Ureter (tissue), 1 donor: Measurements from ENCODE around the gene ABCA8. TPM values are rescaled to one million over a fixed set of nuclear protein-coding genes. Genes with fewer than 3 reads are reported as not detected.

Experiments used
- DNase-seq: peaks from one replicate; pipeline ENCODE4 v3.0.0-alpha.2; 2020; ENCODE audit warnings: low spot score
- total RNA-seq: library from RNA; stranded (reverse); gene quantifications from one replicate; pipeline ENCODE4 v1.2.4, GENCODE V29; 2023
- donor health status: DM: yes; HTN: yes; CAD: no.

ABCA8 gene
- total RNA-seq, 1 donor from 2014 or later, result 32.4 TPM

DNA sequence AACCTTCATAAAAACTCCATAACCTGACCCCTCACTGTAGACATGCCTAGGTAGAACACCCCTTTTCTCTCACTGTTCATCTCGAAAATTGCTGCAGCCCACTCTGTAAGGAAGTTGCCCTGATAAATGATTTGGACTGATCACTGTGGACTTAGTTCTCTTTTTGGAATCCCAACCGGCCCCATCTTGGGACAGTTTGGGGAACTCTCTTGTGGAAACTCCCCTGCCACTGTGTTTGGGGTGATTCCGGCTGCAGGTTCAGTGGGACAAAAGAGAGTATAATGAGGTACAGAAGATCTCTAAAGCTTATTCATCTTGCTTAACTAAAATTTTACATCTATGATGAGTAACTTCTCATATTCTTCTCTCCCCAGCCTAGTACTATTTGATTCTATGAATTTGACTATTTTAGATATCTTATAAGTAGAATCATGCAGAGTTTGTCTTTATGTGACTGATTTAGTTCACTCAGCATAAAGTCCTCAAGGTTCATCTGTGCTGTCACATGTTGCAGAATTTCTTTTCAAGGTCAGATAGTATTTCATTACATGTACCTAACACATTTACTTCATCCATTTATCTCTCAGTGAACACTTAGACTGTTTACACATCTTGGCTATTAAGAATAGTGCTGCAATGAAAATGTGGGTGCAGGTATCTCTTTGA, 84.9 kb downstream of the ABCA8 start:
- no peak for DNase-seq

- no peak for DNase-seq
Observed at GRCh38 chr17:68868708-68869107, 86.5 kb downstream of the ABCA8 start.

DNA sequence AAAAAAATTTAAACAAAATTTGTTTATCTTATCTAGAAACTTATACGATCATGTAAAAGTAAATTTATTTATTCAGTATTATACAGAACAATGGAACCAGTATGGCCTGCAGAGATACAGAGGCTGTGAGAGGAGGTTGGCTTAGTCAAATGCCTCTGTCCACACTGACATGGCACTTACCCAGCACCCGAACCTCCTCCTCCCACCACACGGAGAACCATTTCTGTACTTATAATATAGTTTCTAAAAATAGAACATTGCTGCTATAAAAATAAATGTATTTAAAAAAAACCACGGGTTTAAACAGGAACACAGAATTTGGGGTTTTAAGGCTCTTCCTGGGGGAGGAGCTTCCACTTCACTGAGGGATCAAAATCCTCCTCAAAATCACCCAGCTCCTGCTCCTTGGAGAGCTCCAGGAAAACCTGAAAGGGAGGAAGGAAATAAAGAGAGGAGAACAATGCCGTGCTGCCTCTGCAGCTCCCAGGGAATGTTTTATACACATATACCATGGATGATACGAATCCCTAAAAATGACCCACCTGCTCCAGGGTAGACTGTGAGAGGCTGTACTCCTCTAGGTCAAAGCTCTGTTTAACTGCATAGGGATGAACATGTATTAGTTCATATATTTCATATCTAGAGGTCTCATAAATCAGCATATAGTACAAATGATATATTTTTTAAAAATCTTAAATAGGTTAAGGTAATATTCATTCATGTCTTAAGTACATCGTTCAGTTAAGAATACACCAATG, 87.3 kb downstream of the ABCA8 start:
- DNase-seq, result no peak

GRCh38 chr17:68865584-68865983, 89.6 kb downstream of the ABCA8 start:
- DNase-seq, result no peak

- no peak for DNase-seq
Observed at GRCh38 chr17:68863091-68863652, 92.0 kb downstream of the ABCA8 start.

DNA sequence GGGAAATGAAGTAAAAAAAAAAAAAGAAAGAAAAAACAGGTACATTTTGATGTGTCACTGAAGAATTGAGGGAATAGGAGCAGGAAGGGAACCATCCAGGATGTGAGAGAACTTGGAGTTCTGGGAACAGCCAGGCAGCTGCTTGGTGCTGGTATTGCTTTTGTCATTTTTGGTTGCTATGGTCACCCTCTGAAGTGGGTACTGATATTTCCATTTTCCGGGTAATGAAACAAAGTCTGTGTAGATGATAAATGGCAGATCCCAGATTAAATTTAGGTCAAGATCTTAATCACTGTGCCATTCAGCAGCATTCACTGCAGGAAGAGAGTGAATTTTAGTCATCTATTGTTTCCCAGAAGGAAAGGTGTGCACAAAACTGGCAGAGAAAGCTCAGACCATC, 93.6 kb downstream of the ABCA8 start:
- no peak for DNase-seq

- no peak for DNase-seq
Observed at GRCh38 chr17:68860941-68861340, 94.3 kb downstream of the ABCA8 start.

DNA sequence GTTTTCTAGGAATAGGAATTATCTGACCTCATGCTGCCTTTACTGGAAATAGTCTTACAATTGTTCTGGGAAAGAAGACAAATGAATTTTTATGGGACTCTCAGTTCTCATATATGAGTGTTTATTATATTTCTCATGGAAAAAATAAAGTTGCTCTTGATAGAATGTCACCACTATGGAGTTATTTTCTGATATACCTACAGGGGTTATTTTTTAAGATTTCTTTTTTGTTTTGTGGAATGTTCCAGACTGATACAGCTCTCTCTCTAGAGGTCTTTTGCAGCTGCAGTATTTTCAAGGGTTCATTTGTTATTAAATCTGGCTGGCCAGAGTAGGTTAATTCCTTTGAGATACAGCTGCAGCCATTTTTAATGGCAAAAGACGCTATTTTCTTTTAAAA, 100.7 kb downstream of the ABCA8 start:
- DNase-seq, result no peak

- DNase-seq, result no peak
Observed at GRCh38 chr17:68853439-68853838, 101.8 kb downstream of the ABCA8 start.

DNA sequence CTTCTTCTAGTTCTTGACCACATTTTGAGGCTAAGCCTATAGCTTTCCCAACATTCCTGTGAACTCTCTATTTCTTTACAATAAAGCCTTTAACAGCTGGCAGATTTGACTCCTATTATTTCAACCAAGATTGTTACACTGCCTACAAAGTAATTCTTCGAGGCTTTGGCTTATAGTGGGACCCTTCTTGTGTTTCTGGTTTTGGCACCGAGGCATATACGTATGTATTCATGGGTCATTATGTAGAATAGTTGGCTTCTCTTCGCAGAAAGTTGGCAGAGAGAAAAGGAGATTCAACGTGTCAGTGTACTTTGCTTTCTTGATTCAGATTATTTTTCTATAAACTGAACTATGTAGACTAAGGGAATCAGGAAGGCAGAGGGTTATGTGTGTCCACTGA, 102.2 kb downstream of the ABCA8 start:
- no peak for DNase-seq

- no peak for DNase-seq
Observed at GRCh38 chr17:68851890-68852289, 103.3 kb downstream of the ABCA8 start.

DNA sequence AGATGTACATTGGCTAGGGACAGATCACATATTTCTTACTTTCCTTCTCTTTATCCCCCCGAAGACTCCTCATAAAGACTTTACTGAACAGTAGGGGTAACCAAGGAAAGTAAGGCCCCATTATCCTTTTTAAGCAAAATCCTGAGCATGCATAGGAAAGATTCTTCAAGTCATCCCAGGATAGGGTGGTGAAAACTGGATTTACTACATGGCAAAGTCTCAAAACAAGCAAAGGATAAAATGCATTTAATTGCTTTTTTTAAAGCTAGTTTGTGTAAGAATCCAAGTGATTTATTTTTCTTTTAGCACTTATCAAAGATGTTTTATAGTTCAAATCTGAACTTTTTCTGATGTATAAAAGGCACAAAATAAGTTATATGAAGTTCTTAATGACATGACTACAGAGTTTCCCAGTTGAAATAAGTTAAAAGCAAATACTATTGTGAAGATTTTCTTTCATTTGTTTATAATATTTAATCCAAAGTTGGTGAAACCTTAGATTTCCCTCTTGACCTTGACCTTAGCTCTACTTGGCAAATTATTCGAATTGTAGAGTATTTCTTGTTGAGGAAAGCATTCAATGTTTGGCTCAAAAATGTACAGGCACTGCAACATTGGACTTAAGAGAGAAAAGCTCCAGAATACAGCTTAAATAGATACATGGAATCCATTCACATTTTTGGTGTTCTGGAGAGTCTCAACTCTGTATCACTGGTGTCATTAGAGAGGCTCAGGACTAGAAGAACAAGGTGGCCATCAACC, 104.3 kb downstream of the ABCA8 start:
- DNase-seq, result no peak

DNA sequence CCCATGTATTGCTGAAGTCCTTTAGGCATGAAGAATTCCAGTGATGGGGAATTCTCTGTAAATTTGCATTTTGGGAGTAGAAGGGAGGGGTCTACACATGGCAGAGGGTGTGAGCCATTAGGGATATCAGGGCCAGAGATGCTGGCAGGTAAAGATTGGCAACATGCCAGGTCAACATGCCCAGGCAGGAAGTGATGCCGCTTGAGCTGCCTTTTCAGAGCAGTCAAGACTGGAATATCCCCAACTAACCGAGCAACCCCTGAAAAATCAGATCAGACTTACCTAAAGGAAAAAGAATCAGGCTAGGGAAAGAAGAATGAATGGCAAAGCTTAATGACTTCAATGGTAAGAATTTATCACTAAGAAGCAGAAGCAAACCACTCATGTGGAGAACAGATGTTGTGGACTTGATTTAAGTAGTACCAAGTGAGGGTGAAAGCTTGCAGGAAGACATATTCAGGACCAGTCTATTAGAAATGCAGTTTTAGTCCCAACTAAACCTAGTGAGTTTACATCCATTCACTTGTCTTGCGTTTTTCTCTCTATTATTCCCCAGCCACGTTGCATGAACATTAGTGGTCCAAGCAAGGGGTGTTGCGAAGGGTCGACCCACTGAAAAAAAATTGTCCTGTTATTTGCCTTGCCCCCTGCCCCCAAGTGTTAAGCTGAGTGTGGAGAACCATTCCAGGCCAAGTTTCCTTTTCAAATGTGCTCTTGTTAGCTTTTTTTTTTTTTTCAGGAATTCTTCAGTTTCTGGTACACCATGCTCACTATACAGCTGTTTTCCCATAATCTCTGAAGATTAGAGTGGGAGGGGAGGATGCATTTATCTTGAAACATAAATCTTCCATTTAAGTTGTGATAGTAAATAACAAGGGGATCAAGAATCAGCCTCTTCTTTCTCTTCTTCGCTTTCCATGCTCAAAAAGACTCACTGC, 105.2 kb downstream of the ABCA8 start:
- DNase-seq, result peak; percentile 57

DNA sequence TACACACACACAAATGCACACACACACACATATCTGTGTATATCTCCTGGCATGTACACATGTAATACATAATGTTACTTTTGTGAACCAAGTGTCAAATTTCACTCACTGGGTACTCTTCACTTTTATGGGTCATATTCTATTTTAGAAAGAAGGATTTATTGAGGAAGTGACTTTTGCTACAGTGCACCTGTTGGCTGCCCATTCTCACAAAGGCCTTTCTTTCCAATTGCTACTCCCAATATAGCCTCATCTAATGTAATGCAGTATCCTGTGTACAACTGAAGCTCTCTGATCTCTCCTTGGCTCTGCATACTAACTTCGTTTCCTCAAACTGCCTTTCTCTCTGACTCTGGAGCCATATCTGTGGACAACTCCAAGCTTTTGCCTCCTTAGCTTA, 107.5 kb downstream of the ABCA8 start:
- DNase-seq, result no peak

GRCh38 chr17:68843522-68843921, 111.7 kb downstream of the ABCA8 start:
- no peak for DNase-seq

GRCh38 chr17:68840073-68840472, 115.1 kb downstream of the ABCA8 start:
- DNase-seq, result no peak

DNA sequence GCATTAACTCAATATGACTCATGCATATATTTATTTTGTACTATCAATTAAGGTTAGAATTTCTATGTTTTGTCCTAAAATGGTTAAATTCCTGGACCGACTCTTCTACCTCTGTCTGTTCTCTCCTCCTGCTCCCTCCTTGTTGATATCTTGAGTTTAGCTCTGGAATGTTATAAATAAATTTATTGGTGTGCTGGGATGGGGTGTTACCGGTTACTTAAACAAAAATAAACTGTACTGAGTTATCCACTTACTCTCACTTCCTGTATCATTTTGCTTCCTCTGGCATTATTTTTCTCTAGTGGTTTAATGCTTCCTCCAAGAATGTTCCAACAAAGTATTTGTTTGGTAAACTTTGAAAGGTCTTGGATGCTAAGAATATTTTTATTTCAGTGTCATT, 120.1 kb downstream of the ABCA8 start:
- DNase-seq, result no peak

DNA sequence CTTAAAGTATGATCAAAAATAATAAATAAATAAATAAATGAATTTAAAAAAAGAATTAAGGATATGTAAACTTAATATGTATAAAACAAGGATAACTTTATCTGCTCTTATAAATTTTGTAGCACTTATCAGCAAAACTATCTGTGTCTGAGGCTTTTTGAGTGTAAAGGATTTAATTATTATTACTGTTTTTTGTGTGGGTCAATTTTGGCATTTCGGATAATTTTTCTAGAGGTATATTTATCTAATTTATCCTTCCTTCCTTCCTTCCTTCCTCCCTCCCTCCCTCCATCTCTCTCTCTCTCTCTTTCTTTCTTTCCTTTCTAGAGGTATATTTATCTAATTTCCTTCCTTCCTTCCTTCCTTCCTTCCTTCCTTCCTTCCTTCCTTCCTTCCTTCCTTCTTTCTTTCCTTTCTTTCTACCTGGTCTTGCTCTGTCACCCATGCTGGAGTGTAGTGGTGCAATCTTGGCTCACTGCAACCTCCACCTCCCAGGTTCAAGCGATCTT, 120.8 kb downstream of the ABCA8 start:
- no peak for DNase-seq

DNA sequence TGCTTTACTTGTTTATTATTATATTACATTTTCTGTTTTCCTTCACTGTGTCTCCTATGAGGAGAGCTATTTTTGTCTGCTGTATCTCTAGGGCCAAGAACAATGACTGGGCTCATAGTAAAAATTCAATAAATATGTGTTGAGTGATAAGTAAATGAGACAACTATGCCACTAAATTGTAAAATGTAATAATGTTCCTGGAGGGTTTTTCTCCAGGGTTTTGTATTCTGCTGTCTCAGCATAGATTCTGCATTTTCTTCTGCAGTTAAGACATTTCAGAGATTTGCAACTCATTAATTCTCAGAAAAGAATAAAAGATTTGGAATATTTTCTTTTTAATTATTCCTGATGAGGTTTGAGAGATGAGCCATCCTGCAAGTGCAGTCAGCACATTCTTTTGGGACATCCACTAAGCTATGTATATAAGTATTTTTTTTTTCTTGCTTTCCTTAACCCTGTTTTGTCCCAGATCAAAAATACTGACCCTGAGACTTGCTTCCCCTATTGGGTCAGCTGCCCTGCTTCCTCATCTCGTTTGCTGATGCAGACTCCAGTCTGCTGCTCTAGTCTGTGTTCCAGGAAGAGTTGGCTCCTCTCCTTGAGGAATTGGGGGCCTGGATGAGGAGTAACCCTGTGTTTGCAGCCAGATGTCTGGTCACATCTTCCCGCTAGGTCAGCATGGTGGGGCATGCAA, 122.9 kb downstream of the ABCA8 start:
- DNase-seq, result no peak

DNA sequence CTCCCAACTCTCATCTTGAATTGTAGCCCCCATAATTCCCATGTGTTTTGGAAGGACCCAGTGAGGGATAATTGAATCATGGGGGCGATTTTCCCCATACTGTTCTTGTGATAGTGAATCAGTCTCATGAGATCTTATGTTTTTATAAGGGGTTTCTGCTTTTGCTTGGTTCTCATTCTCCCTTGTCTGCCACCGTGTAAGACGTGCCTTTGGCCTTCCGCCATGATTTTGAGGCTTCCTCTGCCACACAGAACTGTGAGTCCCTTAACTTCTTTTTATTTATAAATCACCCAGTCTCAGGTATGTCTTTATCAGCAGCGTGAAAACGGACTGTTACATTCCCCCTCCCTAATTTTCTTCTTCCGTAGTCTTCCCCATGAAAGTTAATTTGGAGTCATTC, 124.0 kb downstream of the ABCA8 start:
- DNase-seq, result no peak

- no peak for DNase-seq
Observed at GRCh38 chr17:68830313-68830712, 124.9 kb downstream of the ABCA8 start.
